Naive thymus-derived CD4-positive, alpha-beta T cell (primary cell): ENCODE data around the gene IQCN. TPM values are rescaled to one million over a fixed set of nuclear protein-coding genes. Genes with fewer than 3 reads are reported as not detected.

Source experiments
- ATAC-seq: fragments of 150-1000 bp; cut with Tn5 transposase; 2 replicates; pipeline ENCODE4 v1.10.0; 2021; ENCODE audit warnings: mild to moderate bottlenecking, moderate library complexity
- CTCF ChIA-PET: fragments of 350-600 bp; sonication (Branson Sonifier 250); formaldehyde crosslinking; loops from one replicate; lab custom pipeline; 2021; ENCODE audit warnings: antibody characterized with exemption; lab: Charles Lee
- POLR2A ChIA-PET: fragments of 350-600 bp; sonication (Branson Sonifier 250); formaldehyde crosslinking; loops from one replicate; lab custom pipeline; 2021; ENCODE audit warnings: antibody characterized with exemption, inconsistent platforms; lab: Charles Lee
- DNase-seq, 9 donors: peaks; one replicate each; pipeline versions ENCODE4 v3.0.0 to v3.0.0-alpha.2; 2020 to 2022; ENCODE audit warnings: mixed read lengths in 1 of 9
- H3K27ac ChIP-seq: one replicate; pipeline ENCODE4 v1.7.0; 2013; ENCODE audit warnings: mild to moderate bottlenecking, low read depth, low read length, moderate library complexity
- H3K27me3 ChIP-seq, 2 donors: one replicate each; pipeline ENCODE4 v1.7.0; 2013; ENCODE audit warnings: low read length in 2 of 2, mild to moderate bottlenecking in 2 of 2, moderate library complexity in 2 of 2; ENCODE audit not compliant: control insufficient read depth in 2 of 2, insufficient read depth in 2 of 2
- H3K36me3 ChIP-seq, 3 experiments: 1 replicate in 2 of 3; 2 replicates in 1 of 3; pipeline ENCODE4 v1.7.0; 2013; ENCODE audit warnings: low read length in 3 of 3, mild to moderate bottlenecking in 3 of 3, moderate library complexity in 1 of 3; ENCODE audit not compliant: insufficient read depth in 3 of 3, control insufficient read depth in 2 of 3
- H3K4me1 ChIP-seq, 2 donors: one replicate each; pipeline ENCODE4 v1.7.0; 2013; ENCODE audit warnings: low read length in 2 of 2, mild to moderate bottlenecking in 2 of 2, moderate library complexity in 1 of 2; ENCODE audit not compliant: control insufficient read depth in 2 of 2, insufficient read depth in 2 of 2
- H3K4me3 ChIP-seq: 2 replicates; pipeline ENCODE4 v1.7.0; 2013; ENCODE audit warnings: mild to moderate bottlenecking, low read length
- H3K9me3 ChIP-seq, 3 experiments: 1 replicate in 2 of 3; 2 replicates in 1 of 3; pipeline ENCODE4 v1.7.0; 2013; ENCODE audit warnings: low read length in 3 of 3; ENCODE audit not compliant: control insufficient read depth in 2 of 3
- H3K27ac Mint-ChIP-seq, 9 donors: one replicate each; pipeline ENCODE4 v1.8.0; 2020 to 2022; ENCODE audit warnings: mixed read lengths in 9 of 9, mild to moderate bottlenecking in 8 of 9, moderate library complexity in 5 of 9, inconsistent platforms in 2 of 9
- H3K27me3 Mint-ChIP-seq, 5 donors: one replicate each; pipeline ENCODE4 v1.8.0; 2021 to 2022; ENCODE audit warnings: mixed read lengths in 5 of 5, mild to moderate bottlenecking in 1 of 5
- H3K36me3 Mint-ChIP-seq, 5 donors: one replicate each; pipeline ENCODE4 v1.8.0; 2020 to 2022; ENCODE audit warnings: mixed read lengths in 5 of 5, mild to moderate bottlenecking in 3 of 5, inconsistent platforms in 1 of 5
- H3K4me1 Mint-ChIP-seq, 7 donors: one replicate each; pipeline ENCODE4 v1.8.0; 2020 to 2022; ENCODE audit warnings: mixed read lengths in 7 of 7, mild to moderate bottlenecking in 3 of 7, inconsistent platforms in 1 of 7
- H3K4me3 Mint-ChIP-seq, 10 donors: one replicate each; pipeline ENCODE4 v1.8.0; 2020 to 2022; ENCODE audit warnings: mild to moderate bottlenecking in 10 of 10, mixed read lengths in 10 of 10, moderate library complexity in 6 of 10, inconsistent platforms in 2 of 10
- H3K9me3 Mint-ChIP-seq, 11 donors: one replicate each; pipeline ENCODE4 v1.8.0; 2020 to 2022; ENCODE audit warnings: mixed read lengths in 11 of 11, mild to moderate bottlenecking in 4 of 11, inconsistent platforms in 1 of 11, moderate library complexity in 1 of 11
- intact Hi-C, 2 donors: fragments of 100-400 bp; cut with micrococcal nuclease; formaldehyde crosslinking; loops; one replicate each; pipeline ENCODE4 v1.15.1; 2023
- polyA plus RNA-seq, 2 donors: library from polyadenylated mRNA; unstranded; fragments of 300-500 nt; fragmentation: Illumina TruSeq; gene quantifications; one replicate each; pipeline ENCODE4 v1.2.3, GENCODE V29; 2021
- total RNA-seq, 6 experiments: library from RNA in 5 of 6; stranded (reverse) in 5 of 6; gene quantifications; 1 replicate in 5 of 6; 2 replicates in 1 of 6; pipeline ENCODE4 v1.2.3 and lab custom pipeline; 2021 to 2026

Gene IQCN
- total and polyA plus RNA-seq, 7 experiments from 2014 or later = 0.19 to 28.3 (median 6.5) TPM

DNA sequence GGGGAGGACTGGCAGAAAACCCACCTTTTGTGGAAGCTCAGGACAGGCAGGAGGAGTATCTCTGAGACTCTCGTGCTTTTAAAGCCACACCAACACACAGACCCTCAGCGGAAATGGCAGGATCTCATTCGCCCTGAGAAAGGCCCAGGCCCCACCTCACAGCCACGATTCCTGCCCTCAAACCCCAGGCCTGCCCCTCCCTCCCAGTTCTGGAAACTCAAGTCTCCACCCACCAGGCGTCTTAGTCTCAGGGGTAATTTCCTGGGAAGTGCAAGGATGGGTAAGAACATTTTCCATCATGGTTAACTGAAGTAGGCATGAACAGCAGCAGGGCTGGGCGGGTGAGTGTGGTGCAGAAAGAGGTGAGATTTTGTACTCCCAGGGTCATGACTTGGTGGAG is 40.1 kb downstream of the IQCN start:
- H3K27me3 ChIP-seq = peaks cover 0 to 14% of the 10 kb centered on the region in 2 donors
- peaks cover 0 to 17% (median 9%) of the 10 kb centered on the region in 11 donors for H3K9me3 Mint-ChIP-seq
- no peak for ATAC-seq

GRCh38 chr19:18233224-18233825 is 40.9 kb downstream of the IQCN start:
- H3K27me3 ChIP-seq = peaks cover 0 to 14% of the 10 kb centered on the region in 2 donors

More for the DNA sequence above, 40.1 kb downstream of the IQCN start:
- Mint-ChIP-seq H3K27me3 (peaks cover 47 to 65% (median 57%) of the 10 kb centered on the region in 5 donors), H3K4me3 (no peak overlapping the region), H3K36me3 (peaks cover 0 to 9% (median 6%) of the 10 kb centered on the region in 5 donors), H3K4me1 (peaks cover 0 to 12% (median 0%) of the 10 kb centered on the region in 7 donors), H3K27ac (no peak overlapping the region)
- no peak for DNase-seq
- peaks cover 0 to 11% (median 0%) of the 10 kb centered on the region in 3 experiments for H3K9me3 ChIP-seq
- no peak overlapping the region for H3K4me3 ChIP-seq
- POLR2A ChIA-PET = no interaction called here
- CTCF ChIA-PET = no interaction called here
- no peaks in the 10 kb centered on the region for H3K36me3 ChIP-seq
- intact Hi-C loops = no loop called here
- H3K4me1 ChIP-seq = no peaks in the 10 kb centered on the region
- H3K27ac ChIP-seq = no peak overlapping the region

DNA sequence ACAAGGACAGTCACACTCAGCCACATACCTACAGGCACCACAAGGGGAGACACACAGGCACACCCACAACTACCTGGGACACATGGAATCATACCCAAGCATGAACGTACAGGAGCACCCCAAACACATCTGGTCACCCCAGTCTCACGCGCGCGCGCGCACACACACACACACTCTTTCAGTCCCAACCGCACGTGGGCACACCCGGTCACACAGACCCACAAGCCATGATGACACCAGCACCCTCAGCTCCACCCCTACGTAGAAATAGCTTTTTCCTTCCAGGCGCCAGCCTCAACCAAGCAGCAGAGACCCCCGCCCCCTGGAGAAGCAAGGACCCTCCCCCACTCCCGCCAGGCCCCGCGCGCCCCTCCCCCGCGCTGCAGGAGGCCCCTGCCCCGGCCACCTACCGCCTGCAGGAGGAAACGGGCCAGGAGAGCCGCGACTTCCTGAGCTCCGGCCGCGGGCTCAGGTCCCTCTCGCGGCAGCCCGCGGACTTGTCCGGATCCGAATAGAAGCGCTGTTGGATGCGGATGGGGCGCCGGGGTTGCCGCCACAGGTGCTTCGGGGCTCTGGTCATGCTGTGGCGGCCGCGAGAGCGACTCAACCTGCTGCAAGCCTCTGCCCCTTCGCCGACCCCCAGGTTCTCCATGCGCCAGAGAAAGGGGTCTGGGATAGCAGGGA is 41.6 kb downstream of the IQCN start:
- Histone ChIP-seq H3K27ac (no peak overlapping the region), H3K27me3 (peaks cover 0 to 19% of the 10 kb centered on the region in 2 donors), H3K4me3 (no peak overlapping the region), H3K4me1 (no peaks in the 10 kb centered on the region), H3K36me3 (no peaks in the 10 kb centered on the region), H3K9me3 (peaks cover 0 to 11% (median 0%) of the 10 kb centered on the region in 3 experiments)
- intact Hi-C loops = no loop called here
- DNase-seq = no peak
- Mint-ChIP-seq H3K4me1 (peaks cover 0 to 12% (median 0%) of the 10 kb centered on the region in 7 donors), H3K9me3 (peaks cover 0 to 17% (median 9%) of the 10 kb centered on the region in 11 donors), H3K27ac (no peak overlapping the region), H3K27me3 (peaks cover 51 to 70% (median 62%) of the 10 kb centered on the region in 5 donors), H3K36me3 (peaks cover 0 to 9% (median 6%) of the 10 kb centered on the region in 5 donors), H3K4me3 (no peak overlapping the region)
- no peak for ATAC-seq
- POLR2A ChIA-PET = interaction anchor here (0.5 kb wide), 1 partner anchor 1432 kb away, joined by 4 read pairs; no protein-coding TSS in a partner anchor
- CTCF ChIA-PET = interaction anchor here (1.3 kb wide), 1 partner anchor 8 kb away, joined by 3 read pairs; no protein-coding TSS in a partner anchor

More at GRCh38 chr19:18233224-18233825, 40.9 kb downstream of the IQCN start:
- ChIA-PET POLR2A (interaction anchor here (0.5 kb wide), 1 partner anchor 1431 kb away, joined by 4 read pairs; no protein-coding TSS in a partner anchor), CTCF (interaction anchor here (1.3 kb wide), 1 partner anchor 9 kb away, joined by 3 read pairs; no protein-coding TSS in a partner anchor)
- Mint-ChIP-seq H3K9me3 (peaks cover 0 to 17% (median 9%) of the 10 kb centered on the region in 11 donors), H3K36me3 (peaks cover 0 to 9% (median 6%) of the 10 kb centered on the region in 5 donors), H3K27me3 (peaks cover 46 to 65% (median 57%) of the 10 kb centered on the region in 5 donors), H3K4me1 (peaks cover 0 to 12% (median 0%) of the 10 kb centered on the region in 7 donors), H3K4me3 (peak overlapping the region in 1 of 10 donors; percentile 39), H3K27ac (peak overlapping the region in 1 of 9 donors; percentile 39)
- peak; percentile 71 for ATAC-seq
- intact Hi-C loops = no loop called here
- Histone ChIP-seq H3K36me3 (no peaks in the 10 kb centered on the region), H3K4me3 (no peak overlapping the region), H3K27ac (no peak overlapping the region), H3K9me3 (peaks cover 0 to 11% (median 0%) of the 10 kb centered on the region in 3 experiments), H3K4me1 (no peaks in the 10 kb centered on the region)
- DNase-seq = peak; percentile 27 to 74 (median 42)

DNA sequence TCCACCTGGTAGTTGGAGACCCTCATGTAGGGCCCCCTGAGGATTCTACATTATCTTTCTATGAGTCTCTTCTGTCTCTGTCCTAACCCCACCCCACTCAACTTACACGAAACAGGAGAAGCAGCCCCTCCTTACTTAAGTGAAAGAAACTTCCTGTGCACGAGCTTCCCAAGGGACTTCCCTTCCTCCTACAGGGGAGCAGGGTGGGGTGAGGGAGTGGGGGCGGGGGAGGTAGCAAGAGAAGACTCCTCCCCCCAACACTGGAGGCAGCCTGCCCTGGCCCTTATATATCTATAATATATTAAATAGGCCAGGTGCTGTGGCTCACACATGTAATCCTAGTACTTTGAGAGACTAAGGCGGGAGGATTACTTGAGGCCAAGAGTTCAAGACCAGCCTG is 42.5 kb downstream of the IQCN start:
- ATAC-seq = no peak
- POLR2A ChIA-PET = no interaction called here
- no peak overlapping the region for H3K27ac Mint-ChIP-seq
- H3K9me3 Mint-ChIP-seq = peaks cover 0 to 17% (median 9%) of the 10 kb centered on the region in 11 donors
- DNase-seq = no peak
- peaks cover 5 to 27% of the 10 kb centered on the region in 2 donors for H3K27me3 ChIP-seq
- intact Hi-C loops = no loop called here
- peaks cover 0 to 9% (median 6%) of the 10 kb centered on the region in 5 donors for H3K36me3 Mint-ChIP-seq
- H3K9me3 ChIP-seq = peaks cover 0 to 11% (median 0%) of the 10 kb centered on the region in 3 experiments
- no peak overlapping the region for H3K4me3 ChIP-seq
- CTCF ChIA-PET = no interaction called here
- peaks cover 0 to 12% (median 5%) of the 10 kb centered on the region in 7 donors for H3K4me1 Mint-ChIP-seq
- no peak overlapping the region for H3K4me3 Mint-ChIP-seq
- H3K36me3 ChIP-seq = no peaks in the 10 kb centered on the region
- H3K4me1 ChIP-seq = no peaks in the 10 kb centered on the region
- H3K27me3 Mint-ChIP-seq = peaks cover 60 to 75% (median 69%) of the 10 kb centered on the region in 5 donors
- H3K27ac ChIP-seq = no peak overlapping the region

GRCh38 chr19:18230941-18231734 is 43.1 kb downstream of the IQCN start:
- Mint-ChIP-seq H3K36me3 (peaks cover 0 to 9% (median 3%) of the 10 kb centered on the region in 5 donors), H3K4me3 (no peak overlapping the region), H3K4me1 (peaks cover 0 to 10% (median 6%) of the 10 kb centered on the region in 7 donors), H3K27me3 (peaks cover 61 to 73% (median 69%) of the 10 kb centered on the region in 5 donors), H3K27ac (no peak overlapping the region), H3K9me3 (peaks cover 0 to 17% (median 9%) of the 10 kb centered on the region in 11 donors)
- CTCF ChIA-PET = interaction anchor here (0.9 kb wide), 1 partner anchor 60 kb away, joined by 3 read pairs; no protein-coding TSS in a partner anchor
- DNase-seq (no peak), ATAC-seq (peak; percentile 50)
- Histone ChIP-seq H3K27me3 (peaks cover 5 to 27% of the 10 kb centered on the region in 2 donors), H3K4me3 (no peak overlapping the region), H3K36me3 (no peaks in the 10 kb centered on the region), H3K4me1 (no peaks in the 10 kb centered on the region), H3K27ac (no peak overlapping the region), H3K9me3 (peaks cover 0 to 11% (median 0%) of the 10 kb centered on the region in 3 experiments)
- POLR2A ChIA-PET = interaction anchor here (0.7 kb wide), 1 partner anchor 671 kb away, joined by 3 read pairs; no protein-coding TSS in a partner anchor
- intact Hi-C loops = no loop called here
